Measurements from ENCODE around the gene MEST.

- TF ChIP-seq, protein P1, sequence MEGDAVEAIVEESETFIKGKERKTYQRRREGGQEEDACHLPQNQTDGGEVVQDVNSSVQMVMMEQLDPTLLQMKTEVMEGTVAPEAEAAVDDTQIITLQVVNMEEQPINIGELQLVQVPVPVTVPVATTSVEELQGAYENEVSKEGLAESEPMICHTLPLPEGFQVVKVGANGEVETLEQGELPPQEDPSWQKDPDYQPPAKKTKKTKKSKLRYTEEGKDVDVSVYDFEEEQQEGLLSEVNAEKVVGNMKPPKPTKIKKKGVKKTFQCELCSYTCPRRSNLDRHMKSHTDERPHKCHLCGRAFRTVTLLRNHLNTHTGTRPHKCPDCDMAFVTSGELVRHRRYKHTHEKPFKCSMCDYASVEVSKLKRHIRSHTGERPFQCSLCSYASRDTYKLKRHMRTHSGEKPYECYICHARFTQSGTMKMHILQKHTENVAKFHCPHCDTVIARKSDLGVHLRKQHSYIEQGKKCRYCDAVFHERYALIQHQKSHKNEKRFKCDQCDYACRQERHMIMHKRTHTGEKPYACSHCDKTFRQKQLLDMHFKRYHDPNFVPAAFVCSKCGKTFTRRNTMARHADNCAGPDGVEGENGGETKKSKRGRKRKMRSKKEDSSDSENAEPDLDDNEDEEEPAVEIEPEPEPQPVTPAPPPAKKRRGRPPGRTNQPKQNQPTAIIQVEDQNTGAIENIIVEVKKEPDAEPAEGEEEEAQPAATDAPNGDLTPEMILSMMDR (IDR thresholded peaks at IDR 0.05): no peak
- TF ChIP-seq POLR2A (IDR thresholded peaks at IDR 0.05): no peak
Observed at GRCh38 chr7:130521258-130521951, 29.5 kb downstream of the MEST start.
